GM12873 (cell line): ENCODE data around the gene RINT1.

Experiments
- CTCF ChIP-seq: IDR thresholded peaks from 2 replicates; pipeline ENCODE4 v1.5.1; 2012; ENCODE audit warnings: low read depth, mild to moderate bottlenecking, moderate library complexity, low read length, control low read depth; ENCODE audit not compliant: insufficient read depth; ENCODE audit errors: missing control alignments

Gene RINT1

DNA sequence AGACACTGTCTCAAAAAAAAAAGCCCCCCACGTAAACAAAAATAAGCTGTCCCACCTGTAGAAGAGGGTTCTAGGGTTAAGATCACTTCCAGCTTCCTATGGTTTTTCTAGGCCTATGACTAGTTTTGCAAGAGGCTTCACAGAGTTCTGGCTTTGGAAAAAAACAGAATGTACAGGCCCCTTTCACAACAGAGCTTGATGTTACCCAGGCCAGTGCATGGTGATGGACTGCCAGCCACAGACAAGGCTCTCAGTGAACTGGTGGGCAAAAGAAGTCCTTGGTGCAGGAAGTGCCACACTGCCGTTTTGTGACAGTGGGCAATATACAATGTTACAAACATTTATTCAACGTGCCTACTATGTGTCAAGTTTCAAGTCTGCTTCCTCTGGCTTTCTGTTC is 67.5 kb downstream of the RINT1 start:
- no peak for TF ChIP-seq CTCF

- TF ChIP-seq CTCF = no peak
These were observed 68.9 kb downstream of the RINT1 start for GRCh38 chr7:105600720-105601550.

- TF ChIP-seq CTCF = no peak
These were observed 70.6 kb downstream of the RINT1 start for GRCh38 chr7:105602325-105603305.

GRCh38 chr7:105610165-105610930 is 78.3 kb downstream of the RINT1 start:
- no peak for TF ChIP-seq CTCF

DNA sequence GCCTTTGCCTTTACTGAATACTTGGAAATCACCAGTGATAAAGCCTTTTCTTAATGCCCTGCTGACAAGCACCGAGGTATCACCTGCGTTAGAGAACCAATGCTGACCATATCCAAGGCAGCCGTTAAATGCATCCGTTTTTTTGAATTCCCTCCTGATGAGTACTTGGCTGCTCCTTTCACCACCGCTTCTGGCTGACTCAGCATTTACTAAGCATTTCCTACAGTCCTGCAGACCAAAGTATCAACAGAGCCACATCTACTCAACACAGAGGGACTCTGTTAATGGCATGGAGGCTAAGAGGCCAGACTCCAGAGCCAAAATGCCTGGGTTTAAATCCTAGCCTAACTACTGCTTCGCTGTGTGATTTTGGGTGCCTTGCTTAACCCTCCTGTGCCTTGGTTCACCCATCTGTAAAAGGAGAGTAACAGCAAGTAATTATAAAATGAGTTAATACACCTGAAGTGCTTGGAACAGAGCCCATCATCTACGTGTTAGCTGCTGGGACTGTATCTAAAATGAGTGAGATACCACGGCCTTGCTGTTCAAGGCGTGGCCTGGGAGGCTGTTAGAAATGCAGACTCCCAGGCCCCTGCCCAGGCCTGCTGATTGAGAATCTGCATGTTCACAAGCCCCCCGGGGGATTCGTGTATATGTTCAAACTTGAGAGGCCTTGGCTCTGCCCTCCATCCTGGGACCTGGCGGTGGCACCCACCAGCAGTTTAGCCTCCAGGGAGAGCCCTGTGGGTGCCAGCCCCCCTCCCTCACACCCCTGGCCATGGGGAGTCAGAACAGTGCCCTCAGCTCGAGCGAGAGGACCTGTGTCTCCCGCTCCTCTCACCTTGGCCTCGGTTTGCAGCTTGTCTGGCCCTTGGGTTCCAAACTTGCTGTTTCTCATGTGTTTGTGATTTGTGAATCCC is 80.1 kb downstream of the RINT1 start:
- no peak for TF ChIP-seq CTCF

GRCh38 chr7:105612806-105613205 is 80.8 kb downstream of the RINT1 start:
- no peak for TF ChIP-seq CTCF
